ENCODE results near the gene ANKRD44. TPM values are rescaled to one million over a fixed set of nuclear protein-coding genes. Genes with fewer than 3 reads are reported as not detected.

The ANKRD44 gene
- total RNA-seq, 1 experiment from 2014 or later = 5.8 TPM

- DNase-seq (ENCODE audit: low read depth) = no peak
Observed at GRCh38 chr2:197208024-197208423, 102.6 kb downstream of the ANKRD44 start.

- no peak for DNase-seq (ENCODE audit: low read depth)
Observed at GRCh38 chr2:197207598-197207997, 103.0 kb downstream of the ANKRD44 start.

GRCh38 chr2:197207106-197207505 lies 103.5 kb downstream of the ANKRD44 start:
- DNase-seq (ENCODE audit: low read depth) = no peak

GRCh38 chr2:197205585-197206215 lies 104.9 kb downstream of the ANKRD44 start:
- DNase-seq (ENCODE audit: low read depth) = no peak

GRCh38 chr2:197204519-197205250 lies 105.9 kb downstream of the ANKRD44 start:
- no peak for DNase-seq (ENCODE audit: low read depth)

GRCh38 chr2:197201874-197202273 lies 108.7 kb downstream of the ANKRD44 start:
- no peak for DNase-seq (ENCODE audit: low read depth)

- no peak for DNase-seq (ENCODE audit: low read depth)
Observed at GRCh38 chr2:197200762-197201058, 109.9 kb downstream of the ANKRD44 start.

GRCh38 chr2:197200051-197200761 lies 110.4 kb downstream of the ANKRD44 start:
- DNase-seq (ENCODE audit: low read depth) = no peak

- DNase-seq (ENCODE audit: low read depth) = no peak
Observed at GRCh38 chr2:197198890-197199289, 111.7 kb downstream of the ANKRD44 start.

- no peak for DNase-seq (ENCODE audit: low read depth)
Observed at GRCh38 chr2:197197895-197198311, 112.7 kb downstream of the ANKRD44 start.

GRCh38 chr2:197196541-197197180 lies 113.9 kb downstream of the ANKRD44 start:
- no peak for DNase-seq (ENCODE audit: low read depth)

GRCh38 chr2:197195518-197195917 lies 115.1 kb downstream of the ANKRD44 start:
- no peak for DNase-seq (ENCODE audit: low read depth)

GRCh38 chr2:197191940-197192322 lies 118.6 kb downstream of the ANKRD44 start:
- DNase-seq (ENCODE audit: low read depth) = no peak

- peak; percentile 17 for DNase-seq (ENCODE audit: low read depth)
Observed at GRCh38 chr2:197191177-197191939, 119.2 kb downstream of the ANKRD44 start.

GRCh38 chr2:197190100-197190432 lies 120.5 kb downstream of the ANKRD44 start:
- no peak for DNase-seq (ENCODE audit: low read depth)

- DNase-seq (ENCODE audit: low read depth) = no peak
Observed at GRCh38 chr2:197189426-197190099, 121.0 kb downstream of the ANKRD44 start.

- DNase-seq (ENCODE audit: low read depth) = no peak
Observed at GRCh38 chr2:197185676-197186075, 124.9 kb downstream of the ANKRD44 start.

- no peak for DNase-seq (ENCODE audit: low read depth)
Observed at GRCh38 chr2:197184959-197185586, 125.5 kb downstream of the ANKRD44 start.

- DNase-seq (ENCODE audit: low read depth) = peak; percentile 13
Observed at GRCh38 chr2:197183355-197183754, 127.2 kb downstream of the ANKRD44 start.

- DNase-seq (ENCODE audit: low read depth) = no peak
Observed at GRCh38 chr2:197182668-197183067, 127.9 kb downstream of the ANKRD44 start.

GRCh38 chr2:197181491-197181890 lies 129.1 kb downstream of the ANKRD44 start:
- DNase-seq (ENCODE audit: low read depth) = peak; percentile 14
